Cardiac fibroblast (primary cell): ENCODE measurements around the gene KLB.
A peak's percentile ranks its signal among the peaks of the same experiment; 100 is the strongest.
"Not testable (repeated sequence)": the region's sequence is repeated elsewhere in the genome, so short reads cannot be mapped to it uniquely, and the experiment has no call there.

Source experiments
- DNase-seq, 2 donors: peaks; one replicate each; pipeline versions ENCODE4 v3.0.0 to v3.0.0-alpha.2; 2010; ENCODE audit warnings: low read depth in 2 of 2
- H3K4me3 ChIP-seq, 2 donors: replicated peaks in 1 of 2; 1 replicate in 1 of 2; 2 replicates in 1 of 2; pipeline ENCODE4 v1.5.1; 2011; ENCODE audit warnings: low read depth in 2 of 2, low read length in 2 of 2, mild to moderate bottlenecking in 2 of 2, moderate library complexity in 1 of 2
- CTCF ChIP-seq: IDR thresholded peaks from one replicate; pipeline ENCODE4 v1.5.1; 2011; ENCODE audit warnings: low read depth, mild to moderate bottlenecking, low read length, inconsistent platforms

The KLB gene

DNA sequence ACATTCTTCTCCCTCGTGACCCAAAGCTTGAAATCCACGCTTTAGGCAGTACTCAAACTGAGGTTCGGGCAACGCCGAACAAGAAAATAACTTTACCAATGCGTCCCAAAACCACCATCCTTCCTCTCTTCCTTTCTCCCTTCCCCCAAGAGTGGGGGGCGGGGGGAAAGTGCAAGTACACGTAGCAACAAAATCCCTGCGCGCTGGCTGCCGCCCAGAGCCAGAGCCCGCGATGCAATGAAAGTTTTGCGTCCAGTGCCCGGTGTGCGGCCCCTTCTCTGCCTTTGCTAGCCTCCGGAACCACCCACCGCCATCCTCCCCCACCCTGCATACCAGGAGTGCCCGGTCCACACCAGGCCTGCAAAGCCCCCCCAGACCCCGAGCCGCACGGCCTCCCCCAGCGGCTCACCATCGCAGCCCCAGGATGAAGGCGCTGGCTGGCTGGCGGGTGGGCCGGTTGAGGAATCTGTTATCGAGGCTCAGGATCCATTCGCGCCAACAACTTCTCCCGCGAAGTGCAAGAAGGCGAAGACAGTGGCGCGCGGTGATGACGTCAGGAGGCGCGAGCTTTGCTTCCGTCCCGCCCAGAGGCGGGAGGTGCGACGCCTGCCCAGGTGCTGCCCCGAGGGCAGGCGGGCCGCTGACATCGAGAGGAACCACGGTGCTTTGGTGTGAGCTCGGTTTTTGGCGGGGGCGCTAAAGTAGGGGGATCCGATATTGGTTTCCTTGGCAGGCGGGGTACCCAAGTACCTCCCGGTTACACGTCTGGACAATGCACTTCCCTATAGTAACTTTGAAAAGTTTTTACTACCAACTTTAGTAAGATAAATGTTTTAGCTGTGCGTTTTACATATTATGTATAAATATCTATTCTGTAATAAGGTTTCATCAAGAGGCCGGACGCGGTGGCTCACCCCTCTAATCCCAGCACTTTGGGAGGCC is 40.6 kb upstream of the KLB start, which contains the start of gene RFC1:
RFC1 (minus strand) TSS at position 533 of the 942 bp plus-strand sequence; CDS start at position 412, 121 bp downstream.
- peak; percentile 92 to 93 for DNase-seq
- no peak for TF ChIP-seq CTCF
- H3K4me3 ChIP-seq: peak within 1 kb of the TSS; percentile 62 to 98

DNA sequence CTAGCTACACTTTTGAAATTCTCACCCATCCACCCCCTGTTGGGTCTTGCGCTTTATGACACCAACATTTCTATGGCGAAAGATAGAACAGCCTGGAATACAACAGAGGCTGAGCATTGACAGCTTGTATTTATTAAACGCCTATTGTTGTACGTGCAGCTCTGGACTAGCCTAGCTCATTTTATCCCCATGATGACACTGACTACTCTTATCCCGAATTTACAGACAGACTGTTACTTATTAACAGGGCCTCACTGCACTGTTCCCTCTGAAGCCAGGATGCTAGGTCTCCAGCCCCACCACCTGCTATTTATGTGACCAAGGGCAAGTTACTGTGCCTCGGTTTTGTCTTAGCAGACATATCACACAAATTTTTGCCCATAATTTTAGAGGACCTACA is 39.6 kb upstream of the KLB start:
- no peak overlapping the region for H3K4me3 ChIP-seq
- no peak for TF ChIP-seq CTCF
- DNase-seq: no peak

GRCh38 chr4:39369301-39369700 is 37.4 kb upstream of the KLB start:
- no peak for TF ChIP-seq CTCF
- no peak for DNase-seq
- H3K4me3 ChIP-seq: no peak overlapping the region

DNA sequence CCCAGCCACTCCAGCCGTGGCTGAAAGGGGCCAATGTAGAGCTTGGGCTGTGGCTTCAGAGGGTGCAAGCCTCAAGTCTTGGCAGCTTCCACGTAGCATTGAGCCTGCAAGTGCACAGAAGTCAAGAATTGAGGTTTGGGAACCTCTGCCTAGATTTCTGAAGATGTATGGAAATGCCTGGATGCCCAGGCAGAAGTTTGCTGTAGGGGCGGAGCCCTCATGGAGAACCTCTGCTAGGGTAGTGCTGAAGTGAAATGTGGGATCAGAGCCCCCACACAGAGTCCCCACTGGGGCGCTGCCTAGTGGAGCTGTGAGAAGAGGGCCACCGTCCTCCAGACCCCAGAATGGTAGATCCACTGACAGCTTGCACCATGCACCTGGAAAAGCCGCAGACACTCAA is 35.5 kb upstream of the KLB start:
- not testable (repeated sequence) for DNase-seq

DNA sequence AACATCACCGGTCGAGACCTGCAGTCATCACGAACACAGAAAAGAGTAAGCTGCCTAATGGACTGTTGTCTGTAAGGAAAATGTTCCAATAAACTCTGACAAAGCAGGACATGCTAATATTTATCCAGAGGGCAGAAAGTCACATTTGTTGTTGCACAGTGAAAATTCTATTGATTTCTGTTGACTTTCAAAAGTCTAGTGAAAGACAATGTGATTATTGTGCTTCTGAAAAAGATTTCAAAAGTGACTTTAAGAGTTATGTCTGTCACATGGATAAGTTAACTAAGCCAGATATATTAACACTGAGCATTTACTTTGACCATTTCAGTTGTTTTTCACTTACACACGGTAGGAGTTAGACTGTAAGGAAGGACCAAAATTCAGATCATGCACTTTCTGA is 31.3 kb upstream of the KLB start:
- no peak for TF ChIP-seq CTCF

More for the DNA sequence above, 35.5 kb upstream of the KLB start:
- H3K4me3 ChIP-seq: not testable (repeated sequence)

DNA sequence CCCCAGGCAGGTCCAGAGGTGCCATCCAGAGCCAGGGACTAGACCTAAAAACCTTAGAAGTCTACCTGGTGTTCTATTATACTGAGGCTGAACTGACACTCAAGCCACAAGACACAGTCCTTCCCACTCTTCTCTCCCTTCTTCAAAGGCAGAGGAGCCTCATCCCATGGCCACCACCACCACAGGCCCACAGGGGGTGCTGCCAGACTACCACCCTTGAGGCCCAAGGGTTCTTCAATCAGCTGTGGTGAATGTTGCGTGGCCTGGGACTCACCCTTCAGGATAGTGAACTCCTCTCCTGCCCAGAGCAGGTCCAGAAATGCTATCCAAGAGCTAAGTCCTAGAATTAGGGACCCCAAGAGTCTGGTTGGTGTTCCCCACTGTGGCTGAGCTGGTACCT is 23.0 kb upstream of the KLB start:
- DNase-seq: no peak
- TF ChIP-seq CTCF: no peak
- no peak overlapping the region for H3K4me3 ChIP-seq

More for the DNA sequence above, 31.3 kb upstream of the KLB start:
- DNase-seq: no peak
- no peak overlapping the region for H3K4me3 ChIP-seq

GRCh38 chr4:39384563-39384962 is 22.2 kb upstream of the KLB start:
- DNase-seq: no peak
- no peak for TF ChIP-seq CTCF

More at GRCh38 chr4:39384563-39384962, 22.2 kb upstream of the KLB start:
- H3K4me3 ChIP-seq: no peak overlapping the region
